Amniotic stem cell (primary cell): ENCODE data around the gene VSTM5.
"Not testable (repeated sequence)": the region's sequence is repeated elsewhere in the genome, so short reads cannot be mapped to it uniquely, and the experiment has no call there.

Experiments
- DNase-seq: peaks from one replicate; lab custom pipeline; 2025; lab: John Stamatoyannopoulos, UW

Gene VSTM5

GRCh38 chr11:93796441-93797231 lies 53.8 kb downstream of the VSTM5 start:
- no peak for DNase-seq

GRCh38 chr11:93791493-93791892 lies 58.9 kb downstream of the VSTM5 start:
- no peak for DNase-seq

- no peak for DNase-seq
Observed at GRCh38 chr11:93784935-93785360, 65.5 kb downstream of the VSTM5 start.

- peak; percentile 84 for DNase-seq
Observed at GRCh38 chr11:93784145-93784934, 66.1 kb downstream of the VSTM5 start, which contains the start of gene MED17. MED17 (plus strand) TSS chr11:93784282; CDS start chr11:93784514, 232 bp downstream.

- no peak for DNase-seq
Observed at GRCh38 chr11:93783765-93784144, 66.7 kb downstream of the VSTM5 start.

- DNase-seq = no peak
Observed at GRCh38 chr11:93783362-93783761, 67.1 kb downstream of the VSTM5 start.

GRCh38 chr11:93775289-93775688 lies 75.1 kb downstream of the VSTM5 start:
- DNase-seq = no peak

GRCh38 chr11:93774560-93774959 lies 75.9 kb downstream of the VSTM5 start:
- not testable (repeated sequence) for DNase-seq

GRCh38 chr11:93773601-93774200 lies 76.7 kb downstream of the VSTM5 start:
- no peak for DNase-seq

GRCh38 chr11:93773045-93773477 lies 77.4 kb downstream of the VSTM5 start:
- no peak for DNase-seq

- DNase-seq = no peak
Observed at GRCh38 chr11:93772123-93772522, 78.3 kb downstream of the VSTM5 start.

GRCh38 chr11:93770160-93770559 lies 80.3 kb downstream of the VSTM5 start:
- DNase-seq = no peak
